ENCODE measurements around the gene CFAP53. TPM values are rescaled to one million over a fixed set of nuclear protein-coding genes. Genes with fewer than 3 reads are reported as not detected.
"Not testable (repeated sequence)": the region's sequence is repeated elsewhere in the genome, so short reads cannot be mapped to it uniquely, and the experiment has no call there.

CFAP53 gene
- total RNA-seq, 1 experiment from 2014 or later: 0.34 TPM

GRCh38 chr18:50308851-50309250, 42.6 kb upstream of the CFAP53 start:
- H3K4me1 ChIP-seq (ENCODE audit: low read length): peaks cover 48% of the 10 kb centered on the region
- not testable (repeated sequence) for H2AFZ ChIP-seq (ENCODE audit: low read length); DNase-seq; H3K27ac ChIP-seq (ENCODE audit: low read length); H3K9me2 ChIP-seq (replicated peaks; ENCODE audit: insufficient read depth, low read length); H3K4me2 ChIP-seq (ENCODE audit: low read depth, low read length, poor library complexity, severe bottlenecking); H3K36me3 ChIP-seq (ENCODE audit: insufficient read depth, low read length); H3K9me3 ChIP-seq (ENCODE audit: low read length); H3K27me3 ChIP-seq (ENCODE audit: low read length); H3K4me3 ChIP-seq (ENCODE audit: low read length); H4K20me1 ChIP-seq (ENCODE audit: insufficient read depth, low read depth, low read length); H3K79me2 ChIP-seq (ENCODE audit: low read length); H3K9ac ChIP-seq (ENCODE audit: low read length)

GRCh38 chr18:50307738-50308470, 41.6 kb upstream of the CFAP53 start:
- peak overlapping the region; percentile 66 for H3K4me3 ChIP-seq (ENCODE audit: low read length)
- DNase-seq: peak; percentile 98
- H3K79me2 ChIP-seq (ENCODE audit: low read length): no peaks in the 10 kb centered on the region
- peaks cover 4% of the 10 kb centered on the region; the same call in 1 of the 2 replicates for H3K36me3 ChIP-seq (ENCODE audit: insufficient read depth, low read length)
- H4K20me1 ChIP-seq (ENCODE audit: insufficient read depth, low read depth, low read length): no peaks in the 10 kb centered on the region
- H3K9me3 ChIP-seq (ENCODE audit: low read length): peaks cover 5% of the 10 kb centered on the region; the same call in 1 of the 2 replicates
- H3K27ac ChIP-seq (ENCODE audit: low read length): peak overlapping the region; percentile 54
- H3K27me3 ChIP-seq (ENCODE audit: low read length): peaks cover 5% of the 10 kb centered on the region; the same call in 1 of the 2 replicates
- peak overlapping the region; percentile 52; the same call in 1 of the 2 replicates for H2AFZ ChIP-seq (ENCODE audit: low read length)
- H3K4me2 ChIP-seq (ENCODE audit: low read depth, low read length, poor library complexity, severe bottlenecking): peak overlapping the region; percentile 70
- no peaks in the 10 kb centered on the region for H3K9me2 ChIP-seq (replicated peaks; ENCODE audit: insufficient read depth, low read length)
- peaks cover 38% of the 10 kb centered on the region for H3K4me1 ChIP-seq (ENCODE audit: low read length)
- H3K9ac ChIP-seq (ENCODE audit: low read length): peak overlapping the region; percentile 68

- Histone ChIP-seq H3K27me3 (ENCODE audit: low read length) (peaks cover 5% of the 10 kb centered on the region; the same call in 1 of the 2 replicates), H3K9me3 (ENCODE audit: low read length) (peaks cover 5% of the 10 kb centered on the region; the same call in 1 of the 2 replicates), H3K4me3 (ENCODE audit: low read length) (peak overlapping the region; percentile 66), H3K4me2 (ENCODE audit: low read depth, low read length, poor library complexity, severe bottlenecking) (peak overlapping the region; percentile 70), H2AFZ (ENCODE audit: low read length) (peak overlapping the region; percentile 52; the same call in 1 of the 2 replicates), H3K27ac (ENCODE audit: low read length) (peak overlapping the region; percentile 54), H4K20me1 (ENCODE audit: insufficient read depth, low read depth, low read length) (no peaks in the 10 kb centered on the region), H3K79me2 (ENCODE audit: low read length) (no peaks in the 10 kb centered on the region), H3K4me1 (ENCODE audit: low read length) (peaks cover 33% of the 10 kb centered on the region), H3K9ac (ENCODE audit: low read length) (peak overlapping the region; percentile 68), H3K9me2 (replicated peaks; ENCODE audit: insufficient read depth, low read length) (no peaks in the 10 kb centered on the region), H3K36me3 (ENCODE audit: insufficient read depth, low read length) (peaks cover 4% of the 10 kb centered on the region; the same call in 1 of the 2 replicates)
- no peak for DNase-seq
Measured at GRCh38 chr18:50307400-50307737, 41.1 kb upstream of the CFAP53 start.

GRCh38 chr18:50306944-50307343, 40.6 kb upstream of the CFAP53 start:
- H3K9me3 ChIP-seq (ENCODE audit: low read length): peaks cover 5% of the 10 kb centered on the region; the same call in 1 of the 2 replicates
- no peaks in the 10 kb centered on the region for H3K9me2 ChIP-seq (replicated peaks; ENCODE audit: insufficient read depth, low read length)
- H3K4me3 ChIP-seq (ENCODE audit: low read length): peak overlapping the region; percentile 66
- no peaks in the 10 kb centered on the region for H3K79me2 ChIP-seq (ENCODE audit: low read length)
- peaks cover 4% of the 10 kb centered on the region; the same call in 1 of the 2 replicates for H3K36me3 ChIP-seq (ENCODE audit: insufficient read depth, low read length)
- H3K4me1 ChIP-seq (ENCODE audit: low read length): peaks cover 30% of the 10 kb centered on the region
- H2AFZ ChIP-seq (ENCODE audit: low read length): peak overlapping the region; percentile 52; the same call in 1 of the 2 replicates
- peaks cover 5% of the 10 kb centered on the region; the same call in 1 of the 2 replicates for H3K27me3 ChIP-seq (ENCODE audit: low read length)
- no peak for DNase-seq
- no peak overlapping the region for H3K27ac ChIP-seq (ENCODE audit: low read length)
- no peaks in the 10 kb centered on the region for H4K20me1 ChIP-seq (ENCODE audit: insufficient read depth, low read depth, low read length)
- peak overlapping the region; percentile 68 for H3K9ac ChIP-seq (ENCODE audit: low read length)
- H3K4me2 ChIP-seq (ENCODE audit: low read depth, low read length, poor library complexity, severe bottlenecking): peak overlapping the region; percentile 70

GRCh38 chr18:50301074-50301473, 34.8 kb upstream of the CFAP53 start:
- Histone ChIP-seq H3K4me2 (ENCODE audit: low read depth, low read length, poor library complexity, severe bottlenecking) (no peak overlapping the region), H3K9ac (ENCODE audit: low read length) (no peak overlapping the region), H3K4me1 (ENCODE audit: low read length) (peaks cover 16% of the 10 kb centered on the region), H3K36me3 (ENCODE audit: insufficient read depth, low read length) (0 out of 2 replicates have a peak, but pooled peaks cover 4% of the 10 kb centered on the region), H3K27me3 (ENCODE audit: low read length) (peaks cover 5% of the 10 kb centered on the region; the same call in 1 of the 2 replicates), H4K20me1 (ENCODE audit: insufficient read depth, low read depth, low read length) (no peaks in the 10 kb centered on the region), H2AFZ (ENCODE audit: low read length) (no peak overlapping the region), H3K9me3 (ENCODE audit: low read length) (peaks cover 5% of the 10 kb centered on the region; the same call in 1 of the 2 replicates), H3K9me2 (replicated peaks; ENCODE audit: insufficient read depth, low read length) (no peaks in the 10 kb centered on the region), H3K27ac (ENCODE audit: low read length) (no peak overlapping the region), H3K4me3 (ENCODE audit: low read length) (no peak overlapping the region), H3K79me2 (ENCODE audit: low read length) (no peaks in the 10 kb centered on the region)
- DNase-seq: no peak

- Histone ChIP-seq H3K79me2 (ENCODE audit: low read length) (no peaks in the 10 kb centered on the region), H3K27ac (ENCODE audit: low read length) (no peak overlapping the region), H3K27me3 (ENCODE audit: low read length) (no peaks in the 10 kb centered on the region), H4K20me1 (ENCODE audit: insufficient read depth, low read depth, low read length) (no peaks in the 10 kb centered on the region), H3K4me1 (ENCODE audit: low read length) (peaks cover 16% of the 10 kb centered on the region), H3K4me3 (ENCODE audit: low read length) (no peak overlapping the region), H3K9me3 (ENCODE audit: low read length) (no peaks in the 10 kb centered on the region), H3K4me2 (ENCODE audit: low read depth, low read length, poor library complexity, severe bottlenecking) (no peak overlapping the region), H3K9ac (ENCODE audit: low read length) (no peak overlapping the region), H2AFZ (ENCODE audit: low read length) (no peak overlapping the region; the same call in 1 of the 2 replicates), H3K9me2 (replicated peaks; ENCODE audit: insufficient read depth, low read length) (no peaks in the 10 kb centered on the region), H3K36me3 (ENCODE audit: insufficient read depth, low read length) (no peaks in the 10 kb centered on the region)
- no peak for DNase-seq
Measured at GRCh38 chr18:50299626-50300388, 33.5 kb upstream of the CFAP53 start.

- H3K4me2 ChIP-seq (ENCODE audit: low read depth, low read length, poor library complexity, severe bottlenecking): peak overlapping the region; percentile 78
- no peaks in the 10 kb centered on the region for H4K20me1 ChIP-seq (ENCODE audit: insufficient read depth, low read depth, low read length)
Measured at GRCh38 chr18:50298443-50299284, 32.4 kb upstream of the CFAP53 start.

More at GRCh38 chr18:50298443-50299284, 32.4 kb upstream of the CFAP53 start:
- no peaks in the 10 kb centered on the region for H3K36me3 ChIP-seq (ENCODE audit: insufficient read depth, low read length)
- no peaks in the 10 kb centered on the region for H3K9me3 ChIP-seq (ENCODE audit: low read length)
- no peaks in the 10 kb centered on the region for H3K27me3 ChIP-seq (ENCODE audit: low read length)
- no peak for DNase-seq
- H3K9ac ChIP-seq (ENCODE audit: low read length): no peak overlapping the region
- H3K27ac ChIP-seq (ENCODE audit: low read length): no peak overlapping the region
- peak overlapping the region; percentile 63; the same call in 1 of the 2 replicates for H3K4me3 ChIP-seq (ENCODE audit: low read length)
- H2AFZ ChIP-seq (ENCODE audit: low read length): no peak overlapping the region
- no peaks in the 10 kb centered on the region for H3K9me2 ChIP-seq (replicated peaks; ENCODE audit: insufficient read depth, low read length)
- peaks cover 16% of the 10 kb centered on the region for H3K4me1 ChIP-seq (ENCODE audit: low read length)
- no peaks in the 10 kb centered on the region for H3K79me2 ChIP-seq (ENCODE audit: low read length)
